ENCODE data around the gene TMEM237. TPM values are rescaled to one million over a fixed set of nuclear protein-coding genes. Genes with fewer than 3 reads are reported as not detected.

TMEM237 gene
- total RNA-seq, 1 donor from 2014 or later, result 31.4 TPM

Other genes starting within 250 kb of the TMEM237 start
- 35.9 and 117 TPM in 2 replicates for gene TRAK2, start 192.0 kb downstream of the TMEM237 start, total RNA-seq
- gene STRADB, start 191.8 kb downstream of the TMEM237 start, total RNA-seq, result 27.3 and 46.1 TPM in 2 replicates
- not detected in 2 replicates for gene MPP4, start 55.1 kb upstream of the TMEM237 start, total RNA-seq
- gene ALS2, start 137.4 kb upstream of the TMEM237 start, total RNA-seq, result 38.4 and 45.3 TPM in 2 replicates
- gene CDK15, start 163.0 kb upstream of the TMEM237 start, total RNA-seq, result 0.55 and 4.5 TPM in 2 replicates